DMS 273 (cell line): ENCODE results near the gene GPR143.
A peak's percentile ranks its signal among the peaks of the same experiment; 100 is the strongest.
"Not testable (repeated sequence)": the region's sequence is repeated elsewhere in the genome, so short reads cannot be mapped to it uniquely, and the experiment has no call there.

ENCODE experiments used
- DNase-seq: peaks from one replicate; lab custom pipeline; 2025; ENCODE audit not compliant: unreplicated experiment; lab: John Stamatoyannopoulos, UW

GPR143 gene

DNA sequence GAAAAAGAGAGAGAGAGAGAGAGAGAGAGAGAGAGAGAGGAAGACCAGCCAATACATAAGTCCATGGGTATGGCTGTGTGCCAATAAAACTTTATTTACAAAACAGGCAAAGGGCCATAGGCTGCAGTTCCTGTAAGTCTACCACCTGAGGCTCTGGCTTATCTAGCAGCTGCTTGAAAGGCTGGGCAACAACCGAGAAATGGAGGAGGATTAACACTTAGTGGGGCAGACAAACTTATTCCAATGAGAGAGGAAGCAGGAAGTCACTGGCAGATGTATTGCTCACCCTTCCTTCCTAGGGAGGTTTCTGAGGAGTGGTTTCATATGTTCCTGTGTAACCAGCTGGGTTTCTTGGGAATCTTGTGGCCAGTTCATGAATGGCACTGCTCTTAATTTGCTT is 4.7 kb upstream of the GPR143 start:
- peak; percentile 39 for DNase-seq

- DNase-seq = not testable (repeated sequence)
These were observed 2.7 kb upstream of the GPR143 start for GRCh38 chrX:9768321-9768839.

- peak; percentile 19 for DNase-seq
These were observed 1.7 kb upstream of the GPR143 start for GRCh38 chrX:9767375-9767774.

- DNase-seq = no peak
These were observed 443 bp downstream of the GPR143 start for GRCh38 chrX:9765072-9765736.

DNA sequence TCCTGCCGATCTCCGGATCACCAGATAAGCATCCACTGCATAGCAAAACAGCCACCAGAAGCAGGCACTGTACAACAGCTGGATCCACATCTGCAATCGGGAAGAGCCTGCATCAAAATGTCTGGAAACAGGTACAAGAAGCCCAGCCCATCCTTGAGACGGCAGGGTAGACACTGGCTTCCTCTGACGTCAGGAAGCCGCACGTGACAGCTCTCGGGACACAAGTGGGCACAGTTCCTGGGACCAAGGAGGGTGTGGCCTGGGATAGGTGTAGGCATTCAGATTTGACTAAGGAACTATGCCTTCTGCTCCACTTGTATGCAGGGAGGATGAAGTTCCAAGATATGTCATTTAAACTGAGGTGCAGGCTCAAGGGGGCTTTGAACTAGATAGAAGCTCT is 6.3 kb downstream of the GPR143 start:
- no peak for DNase-seq

DNA sequence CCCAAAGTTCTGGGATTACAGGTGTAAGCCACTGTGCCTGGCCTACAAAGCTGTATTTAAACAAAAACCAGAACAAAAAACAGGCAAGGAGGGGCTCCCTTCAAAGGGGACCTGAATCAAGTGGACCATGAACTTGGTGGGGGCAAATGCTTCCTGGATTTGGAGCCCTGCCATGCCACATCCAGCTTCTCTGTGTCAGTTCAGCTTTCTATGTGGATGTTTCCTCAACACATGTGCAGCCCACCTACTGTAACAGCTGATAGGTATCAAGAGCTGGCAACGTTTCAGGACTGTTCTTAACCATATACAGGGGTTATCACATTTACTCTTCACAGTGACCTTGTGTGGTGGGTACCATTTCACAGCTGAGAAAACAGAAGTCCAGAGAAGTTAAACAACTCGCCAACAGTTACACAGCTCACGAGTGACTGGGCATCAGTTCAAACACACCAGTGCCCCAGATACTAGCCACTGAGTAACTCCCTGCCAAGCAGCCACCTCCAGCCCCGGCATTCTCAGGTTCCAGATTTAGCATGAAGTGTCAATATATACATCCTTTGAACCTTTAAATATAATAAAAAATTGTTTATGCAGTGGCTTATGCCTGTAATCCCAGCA is 7.5 kb downstream of the GPR143 start:
- DNase-seq = no peak

DNA sequence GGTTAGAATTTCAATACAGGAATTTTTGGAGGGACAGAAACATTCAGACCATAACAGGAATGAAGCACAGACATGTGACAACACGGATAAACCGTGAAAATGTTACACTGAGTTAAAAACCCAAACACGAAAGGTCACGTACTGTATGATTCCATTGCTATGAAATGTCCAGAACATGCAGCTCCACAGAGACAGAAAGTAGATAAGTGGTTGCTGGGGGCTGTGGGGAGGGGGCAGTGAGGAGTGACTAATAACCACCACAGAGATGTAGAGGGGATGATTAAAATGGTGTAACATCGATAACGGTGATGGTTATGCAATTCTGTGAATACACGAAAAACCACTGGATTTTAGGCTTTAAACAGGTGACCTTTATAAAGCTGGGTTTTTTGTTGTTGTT is 8.3 kb downstream of the GPR143 start:
- DNase-seq = no peak

DNA sequence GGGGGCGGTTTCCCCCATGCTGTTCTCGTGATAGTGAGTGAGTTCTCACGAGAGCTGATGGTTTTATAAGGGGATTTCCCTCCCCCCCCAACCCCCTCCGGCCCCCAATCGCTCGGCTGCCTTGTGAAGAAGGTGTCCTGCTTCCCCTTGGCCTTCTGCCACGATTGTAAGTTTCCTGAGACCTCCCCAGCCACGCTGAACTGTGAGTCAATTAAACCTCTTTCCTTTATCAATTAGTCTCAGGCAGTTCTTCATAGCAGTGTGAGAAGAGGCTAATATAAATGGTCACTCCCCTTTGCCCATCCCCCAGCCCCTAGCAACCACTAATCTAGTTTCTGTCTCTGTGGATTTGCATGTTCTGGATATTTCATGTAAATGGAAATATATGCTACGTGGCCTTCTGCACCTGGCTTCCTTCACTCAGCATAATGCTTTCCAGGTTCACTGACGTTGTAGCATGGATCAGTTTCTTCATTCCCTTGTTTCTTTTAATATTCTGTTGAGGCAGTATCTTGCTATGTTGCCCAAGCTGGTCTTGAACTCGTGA is 16.4 kb downstream of the GPR143 start:
- no peak for DNase-seq

GRCh38 chrX:9747644-9748043 is 18.0 kb downstream of the GPR143 start:
- no peak for DNase-seq

DNA sequence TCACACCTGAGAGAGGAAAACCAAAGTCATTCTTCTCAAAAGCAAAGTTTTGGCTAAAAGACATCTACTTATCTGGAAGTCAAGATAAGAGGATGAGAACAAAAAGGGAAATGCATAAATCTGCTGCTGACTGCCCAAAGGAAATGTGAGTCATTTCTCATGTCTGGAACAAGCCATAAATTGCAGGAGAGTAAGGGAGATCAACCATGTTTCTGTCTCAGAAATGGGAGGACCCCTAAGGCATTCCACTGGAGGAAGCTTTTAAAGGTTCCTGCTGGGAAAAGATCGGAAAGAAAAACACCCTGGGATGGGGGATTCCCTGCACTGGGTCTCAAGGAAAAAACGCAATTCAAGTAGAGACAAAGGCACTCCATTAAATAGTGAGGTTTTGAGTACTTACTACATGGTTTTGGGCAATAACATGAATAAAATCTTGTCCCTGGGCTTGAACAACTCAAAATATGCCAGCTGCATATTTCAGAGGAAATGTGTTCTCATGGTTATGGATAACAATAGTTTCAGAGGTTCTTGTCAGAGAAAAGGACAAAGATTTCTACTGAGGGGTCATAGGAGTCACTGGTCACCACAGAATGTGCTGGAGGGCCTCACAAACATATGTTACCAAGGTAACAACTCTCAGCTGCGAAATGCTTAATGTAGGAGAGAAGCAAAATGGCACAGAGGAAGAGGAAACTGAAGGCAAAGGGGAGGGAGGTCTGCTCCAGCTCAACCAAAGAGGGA is 19.3 kb downstream of the GPR143 start:
- DNase-seq = no peak

GRCh38 chrX:9745417-9746115 is 20.1 kb downstream of the GPR143 start:
- DNase-seq = no peak

- no peak for DNase-seq
These were observed 26.5 kb downstream of the GPR143 start for GRCh38 chrX:9739130-9739529.

DNA sequence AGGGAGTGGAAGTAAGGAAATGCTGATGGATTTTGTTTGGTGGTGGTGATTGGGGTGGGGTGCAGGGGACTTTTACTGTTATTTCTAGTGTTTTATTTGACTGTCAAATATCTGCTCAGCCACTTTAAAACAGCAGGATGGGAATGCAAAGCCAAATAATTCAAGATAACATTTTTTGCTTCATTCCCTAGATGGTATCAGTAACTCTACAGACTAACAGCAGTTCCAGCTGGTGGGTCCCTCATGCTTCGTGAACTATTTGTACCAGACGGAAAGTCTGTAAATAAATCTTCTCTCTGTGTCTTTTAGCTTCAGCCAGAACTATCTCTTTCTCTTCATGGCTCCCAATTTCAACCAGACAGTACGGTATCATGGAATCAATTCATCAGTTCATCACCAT is 27.5 kb downstream of the GPR143 start:
- DNase-seq = no peak

GRCh38 chrX:9737363-9737762 is 28.3 kb downstream of the GPR143 start:
- no peak for DNase-seq

DNA sequence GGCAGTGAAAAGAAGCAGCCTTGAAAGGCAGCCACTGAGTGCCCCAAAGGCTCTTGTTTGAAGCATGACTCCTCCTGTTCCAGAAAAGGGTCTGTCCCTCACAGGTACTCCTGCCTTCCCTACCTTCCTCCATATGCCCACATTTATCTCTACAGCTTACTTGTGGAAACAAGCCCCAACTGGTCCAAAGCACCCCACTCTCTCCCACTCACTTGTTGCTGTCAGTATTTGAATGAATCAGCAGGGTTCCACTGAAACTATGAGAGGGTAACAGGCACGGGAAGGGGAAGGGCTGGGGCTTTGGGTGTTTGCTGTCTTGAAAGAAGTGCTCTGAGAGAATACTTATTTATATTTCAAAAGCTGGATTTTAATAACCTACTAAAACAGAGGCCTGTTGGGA is 34.9 kb downstream of the GPR143 start:
- no peak for DNase-seq

- DNase-seq = no peak
These were observed 35.6 kb downstream of the GPR143 start for GRCh38 chrX:9730078-9730477.

GRCh38 chrX:9729171-9729885 is 36.3 kb downstream of the GPR143 start:
- DNase-seq = no peak

DNA sequence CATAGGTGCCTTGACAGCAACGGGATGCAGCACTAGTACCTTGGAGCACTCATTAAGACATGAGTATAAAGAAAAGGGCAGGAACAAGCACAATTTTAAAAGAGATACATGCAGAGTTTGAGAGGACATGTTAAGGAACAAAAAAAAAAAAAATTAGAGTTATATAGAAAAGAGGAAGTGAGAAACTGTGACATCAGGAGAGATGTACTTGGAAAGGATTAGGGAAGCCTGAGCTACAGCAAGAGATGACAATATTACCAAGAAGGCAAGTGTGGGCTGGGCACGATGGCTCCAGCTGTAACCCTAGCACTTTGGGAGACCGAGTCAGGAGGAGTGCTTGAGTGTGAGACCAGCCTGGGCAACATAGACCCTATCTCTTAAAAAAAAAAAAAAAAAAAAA is 37.4 kb downstream of the GPR143 start:
- DNase-seq = no peak

- DNase-seq = no peak
These were observed 40.9 kb downstream of the GPR143 start for GRCh38 chrX:9724711-9725110.

DNA sequence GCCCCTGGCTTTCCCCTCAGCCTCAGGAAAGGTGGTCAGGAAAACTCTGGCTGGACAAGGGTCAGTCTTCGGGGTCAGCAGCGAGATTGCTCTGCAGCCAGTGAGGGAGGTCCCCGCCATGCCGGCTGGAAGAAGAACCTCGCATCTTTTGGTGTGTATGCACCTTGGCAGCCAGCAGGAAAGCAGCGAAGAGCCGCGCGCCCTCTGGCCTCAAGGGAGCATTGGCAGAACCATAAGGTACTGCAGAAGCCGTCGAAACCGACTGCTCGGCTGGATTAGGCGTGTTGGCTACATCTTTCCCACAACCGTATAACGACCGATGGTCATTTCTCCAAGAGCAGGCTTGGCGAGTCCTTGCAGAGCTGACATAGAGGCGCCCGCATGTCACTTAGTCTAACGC is 48.3 kb downstream of the GPR143 start:
- DNase-seq = no peak

DNA sequence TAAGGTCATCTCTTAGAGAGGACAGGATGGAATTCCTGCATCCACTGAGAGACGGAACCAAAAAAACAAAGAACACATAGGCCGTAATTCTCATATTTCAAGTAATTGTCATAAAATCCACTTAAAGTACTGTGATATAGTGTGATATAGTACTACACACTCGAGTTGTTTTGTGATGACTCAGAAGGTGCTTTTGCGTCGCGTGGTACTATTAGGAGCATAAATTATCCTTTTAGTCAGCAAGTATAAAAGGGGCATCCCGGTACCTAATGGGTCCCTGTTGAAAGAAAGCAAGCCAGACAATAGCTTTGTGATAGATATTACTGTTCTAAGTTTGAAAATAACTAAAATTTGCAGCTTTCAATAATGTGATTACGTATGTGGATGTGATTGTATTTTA is 55.3 kb downstream of the GPR143 start:
- no peak for DNase-seq
